H9 (cell line): ENCODE data around the gene EFHD2. TPM values are rescaled to one million over a fixed set of nuclear protein-coding genes. Genes with fewer than 3 reads are reported as not detected.
A peak's percentile ranks its signal among the peaks of the same experiment; 100 is the strongest.

Experiments used
- DNase-seq: peaks from one replicate; pipeline ENCODE4 v3.0.0-alpha.2; 2017
- H2AFZ ChIP-seq: one replicate; pipeline ENCODE4 v1.6.1; 2013; ENCODE audit warnings: mild to moderate bottlenecking, low read length, control low read depth, moderate library complexity
- H2AK5ac ChIP-seq: 2 replicates; pipeline ENCODE4 v1.6.1; 2013; ENCODE audit warnings: low read length, control low read depth, mixed read lengths; ENCODE audit not compliant: insufficient read length
- H2BK120ac ChIP-seq: one replicate; pipeline ENCODE4 v1.6.1; 2013; ENCODE audit warnings: low read depth, mild to moderate bottlenecking, low read length, control low read depth, inconsistent platforms; ENCODE audit not compliant: poor library complexity, severe bottlenecking
- H2BK12ac ChIP-seq: 2 replicates; pipeline ENCODE4 v1.6.1; 2013; ENCODE audit warnings: low read length, control low read depth, mixed read lengths, low read depth; ENCODE audit not compliant: insufficient read length
- H2BK15ac ChIP-seq: 2 replicates; pipeline ENCODE4 v1.6.1; 2013; ENCODE audit warnings: low read depth, low read length, control low read depth
- H2BK20ac ChIP-seq: one replicate; pipeline ENCODE4 v1.6.1; 2013; ENCODE audit warnings: low read depth, mild to moderate bottlenecking, low read length, control low read depth, inconsistent platforms; ENCODE audit not compliant: poor library complexity, severe bottlenecking
- H2BK5ac ChIP-seq: 2 replicates; pipeline ENCODE4 v1.6.1; 2013; ENCODE audit warnings: low read length, control low read depth, mixed read lengths; ENCODE audit not compliant: insufficient read length
- H3K14ac ChIP-seq: 2 replicates; pipeline ENCODE4 v1.6.1; 2013; ENCODE audit warnings: low read length, control low read depth; ENCODE audit not compliant: insufficient read depth
- H3K18ac ChIP-seq: 2 replicates; pipeline ENCODE4 v1.6.1; 2013; ENCODE audit warnings: low read depth, mild to moderate bottlenecking, mixed read lengths, low read length, control low read depth; ENCODE audit not compliant: insufficient read length
- H3K23ac ChIP-seq: 2 replicates; pipeline ENCODE4 v1.6.1; 2013; ENCODE audit warnings: low read length, control low read depth, mixed read lengths, low read depth; ENCODE audit not compliant: insufficient read length
- H3K23me2 ChIP-seq: 2 replicates; pipeline ENCODE4 v1.6.1; 2013; ENCODE audit warnings: low read depth, mild to moderate bottlenecking, mixed read lengths, low read length, control low read depth; ENCODE audit not compliant: insufficient read length, poor library complexity, severe bottlenecking
- H3K27ac ChIP-seq: 2 replicates; pipeline ENCODE4 v1.5.1; 2013; ENCODE audit warnings: low read length, control low read depth, mixed read lengths, low read depth; ENCODE audit not compliant: insufficient read length
- H3K27me3 ChIP-seq: 2 replicates; pipeline ENCODE4 v1.6.1; 2013; ENCODE audit warnings: low read length, control low read depth, inconsistent platforms; ENCODE audit not compliant: insufficient read depth
- H3K4ac ChIP-seq: 2 replicates; pipeline ENCODE4 v1.6.1; 2013; ENCODE audit warnings: low read depth, mild to moderate bottlenecking, control low read depth, inconsistent platforms, low read length, moderate library complexity
- H3K4me1 ChIP-seq: 2 replicates; pipeline ENCODE4 v1.6.1; 2013; ENCODE audit warnings: low read length, control low read depth, inconsistent platforms; ENCODE audit not compliant: insufficient read depth
- H3K4me2 ChIP-seq: 2 replicates; pipeline ENCODE4 v1.6.1; 2013; ENCODE audit warnings: low read length, control low read depth, mixed read lengths; ENCODE audit not compliant: insufficient read length, insufficient read depth
- H3K56ac ChIP-seq: 2 replicates; pipeline ENCODE4 v1.6.1; 2013; ENCODE audit warnings: low read depth, mild to moderate bottlenecking, mixed read lengths, low read length, control low read depth; ENCODE audit not compliant: insufficient read length
- H3K79me1 ChIP-seq: 2 replicates; pipeline ENCODE4 v1.6.1; 2013; ENCODE audit warnings: low read depth, mild to moderate bottlenecking, moderate library complexity, low read length, control low read depth, inconsistent platforms; ENCODE audit not compliant: insufficient read depth, poor library complexity, severe bottlenecking
- H3K79me2 ChIP-seq: 2 replicates; pipeline ENCODE4 v1.6.1; 2013; ENCODE audit warnings: low read length, control low read depth, inconsistent platforms; ENCODE audit not compliant: insufficient read depth
- H3K9ac ChIP-seq: 2 replicates; pipeline ENCODE4 v1.6.1; 2013; ENCODE audit warnings: low read length, control low read depth, mixed read lengths; ENCODE audit not compliant: insufficient read length; ENCODE audit errors: extremely low read depth
- H3K9me3 ChIP-seq: one replicate; pipeline ENCODE4 v1.6.1; 2013; ENCODE audit warnings: low read depth, low read length, inconsistent platforms; ENCODE audit not compliant: control insufficient read depth
- H3T11ph ChIP-seq: one replicate; pipeline ENCODE4 v1.6.1; 2013; ENCODE audit warnings: mild to moderate bottlenecking, low read length, control low read depth, inconsistent platforms
- H4K20me1 ChIP-seq: one replicate; pipeline ENCODE4 v1.6.1; 2013; ENCODE audit not compliant: control insufficient read depth, insufficient read length, insufficient read depth
- H4K5ac ChIP-seq: 2 replicates; pipeline ENCODE4 v1.6.1; 2013; ENCODE audit warnings: low read depth, mild to moderate bottlenecking, mixed read lengths, low read length, control low read depth; ENCODE audit not compliant: insufficient read length
- H4K8ac ChIP-seq: replicated peaks from 2 replicates; pipeline ENCODE4 v1.6.1; 2013; ENCODE audit warnings: low read length, control low read depth, mixed read lengths, low read depth; ENCODE audit not compliant: insufficient read length
- H4K91ac ChIP-seq: 2 replicates; pipeline ENCODE4 v1.6.1; 2013; ENCODE audit warnings: low read depth, mild to moderate bottlenecking, moderate library complexity, mixed read lengths, low read length, control low read depth; ENCODE audit not compliant: insufficient read length
- H3K27ac Mint-ChIP-seq, 3 experiments: 2 replicates in 2 of 3; 3 replicates in 1 of 3; pipeline ENCODE4 v1.8.0; 2020 to 2021; ENCODE audit warnings: mixed read lengths in 3 of 3, mild to moderate bottlenecking in 1 of 3, moderate library complexity in 1 of 3
- H3K27me3 Mint-ChIP-seq: 2 replicates; pipeline ENCODE4 v1.8.0; 2021; ENCODE audit warnings: low read depth, mild to moderate bottlenecking, moderate library complexity, mixed read lengths
- H3K36me3 Mint-ChIP-seq, 3 experiments: 2 replicates in 2 of 3; 3 replicates in 1 of 3; pipeline ENCODE4 v1.8.0; 2020 to 2021; ENCODE audit warnings: low read depth in 3 of 3, mixed read lengths in 3 of 3; ENCODE audit not compliant: insufficient read depth in 1 of 3
- H3K4me1 Mint-ChIP-seq, 2 experiments: 2 replicates each; pipeline ENCODE4 v1.8.0; 2020; ENCODE audit warnings: mixed read lengths in 2 of 2
- H3K4me3 Mint-ChIP-seq, 2 experiments: 2 replicates in 1 of 2; 3 replicates in 1 of 2; pipeline ENCODE4 v1.8.0; 2020 to 2021; ENCODE audit warnings: mild to moderate bottlenecking in 2 of 2, mixed read lengths in 2 of 2, moderate library complexity in 1 of 2
- H3K9me3 Mint-ChIP-seq, 2 experiments: 2 replicates in 1 of 2; 3 replicates in 1 of 2; pipeline ENCODE4 v1.8.0; 2020; ENCODE audit warnings: mild to moderate bottlenecking in 2 of 2, mixed read lengths in 2 of 2, moderate library complexity in 1 of 2
- WGBS: extraction: QIAGEN DNeasy Blood & Tissue Kit; methylation state at CpG from one replicate; pipeline ENCODE4 v1.1.7; 2013; ENCODE audit warnings: missing lambda C conversion rate, low lambda C conversion rate, mixed read lengths; ENCODE audit not compliant: insufficient read length; ENCODE audit errors: extremely low coverage; 5-methylcytosine and 5-hydroxymethylcytosine counted together
- total RNA-seq: library from RNA; stranded (reverse); gene quantifications from 2 replicates; pipeline ENCODE4 v1.2.1, GENCODE V29; 2021
- TF ChIP-seq, protein P1 (sequence below): fragments of 200-600 bp; sonication (generic); conservative IDR thresholded peaks from 3 replicates; pipeline ENCODE4 v1.8.0; 2021; ENCODE audit warnings: antibody characterized with exemption, mild to moderate bottlenecking

The EFHD2 gene
- total RNA-seq, 1 experiment from 2014 or later, result 16.5 TPM

DNA sequence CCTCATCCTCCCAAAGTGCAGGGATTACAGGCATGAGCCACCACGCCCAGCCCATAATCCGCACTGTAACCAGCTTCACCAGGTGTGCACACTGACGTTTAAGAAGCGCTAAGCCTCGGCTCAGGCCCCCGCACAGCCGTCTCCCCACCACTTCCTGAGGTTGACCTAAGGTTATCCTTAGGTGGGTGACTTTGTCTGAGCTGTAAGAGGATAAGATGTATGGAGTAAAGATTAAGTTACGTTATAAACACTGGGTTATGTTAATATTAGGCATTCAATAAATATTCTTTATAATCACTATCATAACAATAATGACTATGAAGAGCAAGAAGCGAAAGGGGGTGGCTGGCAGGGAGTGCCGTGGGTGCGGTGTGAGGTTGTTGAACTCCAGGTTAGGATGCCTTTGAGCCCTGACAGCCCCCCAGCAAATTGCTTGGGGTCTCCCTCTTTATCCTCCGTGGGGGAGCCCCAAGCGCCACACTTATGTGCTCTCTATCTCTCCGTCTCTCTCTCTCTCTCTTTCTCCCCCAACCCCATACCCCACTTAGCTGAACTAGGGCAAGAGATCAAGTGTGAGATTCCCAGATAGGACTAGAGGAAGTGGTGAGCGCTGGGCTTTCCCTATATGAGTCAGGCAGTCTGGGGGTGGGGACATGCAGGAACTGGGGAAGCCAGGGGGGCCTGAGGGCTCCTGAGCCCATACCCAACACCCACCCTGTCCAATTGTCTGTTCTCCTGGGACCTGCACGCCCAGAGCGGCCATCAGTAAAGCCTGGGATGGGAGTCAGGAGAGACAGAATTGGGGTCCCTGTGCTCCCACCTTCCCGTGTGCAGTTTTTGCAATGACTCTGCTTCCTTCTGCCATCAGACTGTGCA lies 7.6 kb downstream of the EFHD2 start:
- H3K23me2 ChIP-seq, result no peaks in the 10 kb centered on the region
- H3K4me1 ChIP-seq, result no peaks in the 10 kb centered on the region
- no peak overlapping the region for H2AFZ ChIP-seq
- H2BK5ac ChIP-seq, result no peak overlapping the region
- no peak overlapping the region for H3K9ac ChIP-seq
- H3K4me2 ChIP-seq, result no peak overlapping the region
- peak overlapping the region in 2 of 3 experiments; percentile 55 to 68; a peak in 2 of 7 replicates for H3K27ac Mint-ChIP-seq
- TF ChIP-seq, protein P1, sequence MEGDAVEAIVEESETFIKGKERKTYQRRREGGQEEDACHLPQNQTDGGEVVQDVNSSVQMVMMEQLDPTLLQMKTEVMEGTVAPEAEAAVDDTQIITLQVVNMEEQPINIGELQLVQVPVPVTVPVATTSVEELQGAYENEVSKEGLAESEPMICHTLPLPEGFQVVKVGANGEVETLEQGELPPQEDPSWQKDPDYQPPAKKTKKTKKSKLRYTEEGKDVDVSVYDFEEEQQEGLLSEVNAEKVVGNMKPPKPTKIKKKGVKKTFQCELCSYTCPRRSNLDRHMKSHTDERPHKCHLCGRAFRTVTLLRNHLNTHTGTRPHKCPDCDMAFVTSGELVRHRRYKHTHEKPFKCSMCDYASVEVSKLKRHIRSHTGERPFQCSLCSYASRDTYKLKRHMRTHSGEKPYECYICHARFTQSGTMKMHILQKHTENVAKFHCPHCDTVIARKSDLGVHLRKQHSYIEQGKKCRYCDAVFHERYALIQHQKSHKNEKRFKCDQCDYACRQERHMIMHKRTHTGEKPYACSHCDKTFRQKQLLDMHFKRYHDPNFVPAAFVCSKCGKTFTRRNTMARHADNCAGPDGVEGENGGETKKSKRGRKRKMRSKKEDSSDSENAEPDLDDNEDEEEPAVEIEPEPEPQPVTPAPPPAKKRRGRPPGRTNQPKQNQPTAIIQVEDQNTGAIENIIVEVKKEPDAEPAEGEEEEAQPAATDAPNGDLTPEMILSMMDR, result no peak
- H3K56ac ChIP-seq, result no peak overlapping the region
- no peak overlapping the region for H4K5ac ChIP-seq
- no peak overlapping the region for H2BK15ac ChIP-seq
- peaks cover 13 to 16% of the 10 kb centered on the region in 2 experiments for H3K4me1 Mint-ChIP-seq
- no peak overlapping the region for H3K4ac ChIP-seq
- no peaks in the 10 kb centered on the region for H4K20me1 ChIP-seq
- H3K27me3 ChIP-seq, result no peaks in the 10 kb centered on the region
- H3K36me3 Mint-ChIP-seq, result peaks cover 7 to 15% (median 10%) of the 10 kb centered on the region in 3 experiments; a peak in 6 of 7 replicates
- no peak overlapping the region for H2BK12ac ChIP-seq
- DNase-seq, result no peak
- no peak overlapping the region for H3K18ac ChIP-seq
- no peaks in the 10 kb centered on the region for H3K9me3 ChIP-seq
- no peak overlapping the region for H2BK120ac ChIP-seq
- H2BK20ac ChIP-seq, result no peak overlapping the region
- peaks cover 12% of the 10 kb centered on the region for H3K27me3 Mint-ChIP-seq
- H3K79me1 ChIP-seq, result no peaks in the 10 kb centered on the region
- WGBS, result no CpG with 5 or more reads among the region's 18 CpGs
- no peak overlapping the region for H3K14ac ChIP-seq
- no peak overlapping the region for H3K4me3 Mint-ChIP-seq
- peaks cover 7 to 8% of the 10 kb centered on the region in 2 experiments for H3K9me3 Mint-ChIP-seq
- H3K23ac ChIP-seq, result no peak overlapping the region
- no peak overlapping the region for H4K91ac ChIP-seq
- H3K79me2 ChIP-seq, result no peaks in the 10 kb centered on the region
- no peak overlapping the region for H3K27ac ChIP-seq
- no peak overlapping the region for H3T11ph ChIP-seq
- H2AK5ac ChIP-seq, result no peak overlapping the region
- H4K8ac ChIP-seq, result no peak overlapping the region
